ACC112 (cell line): ENCODE results near the gene FAM3B.

Experiments used
- H2AFZ ChIP-seq: fragments of 200-600 bp; sonication (generic); one replicate; pipeline ENCODE4 v1.6.0; 2017; ENCODE audit warnings: antibody characterized with exemption, low read length; ENCODE audit not compliant: unreplicated experiment
- H3K27ac ChIP-seq: fragments of 200-600 bp; sonication (generic); 2 replicates; pipeline ENCODE4 v1.5.1; 2014; ENCODE audit warnings: low read depth, mild to moderate bottlenecking, antibody characterized with exemption, low read length, moderate library complexity
- H3K27me3 ChIP-seq: fragments of 200-600 bp; sonication (generic); 2 replicates; pipeline ENCODE4 v1.6.1; 2014; ENCODE audit warnings: mild to moderate bottlenecking, antibody characterized with exemption, low read length, moderate library complexity, mixed read lengths; ENCODE audit not compliant: insufficient read depth
- H3K36me3 ChIP-seq: fragments of 200-600 bp; sonication (generic); 2 replicates; pipeline ENCODE4 v1.6.1; 2016; ENCODE audit warnings: mild to moderate bottlenecking, antibody characterized with exemption, low read length, moderate library complexity, mixed read lengths; ENCODE audit not compliant: insufficient read depth
- H3K4me1 ChIP-seq: fragments of 200-600 bp; sonication (generic); one replicate; pipeline ENCODE4 v1.6.1; 2016; ENCODE audit warnings: low read length, mixed read lengths; ENCODE audit not compliant: insufficient read depth, unreplicated experiment, control insufficient read depth
- H3K4me3 ChIP-seq: fragments of 200-600 bp; sonication (generic); 2 replicates; pipeline ENCODE4 v1.5.1; 2014; ENCODE audit warnings: mild to moderate bottlenecking, low read depth, low read length
- H3K79me2 ChIP-seq: fragments of 200-600 bp; sonication (generic); one replicate; pipeline ENCODE4 v1.6.0; 2016; ENCODE audit warnings: low read length; ENCODE audit not compliant: control insufficient read depth, unreplicated experiment, insufficient read depth

Gene FAM3B

DNA sequence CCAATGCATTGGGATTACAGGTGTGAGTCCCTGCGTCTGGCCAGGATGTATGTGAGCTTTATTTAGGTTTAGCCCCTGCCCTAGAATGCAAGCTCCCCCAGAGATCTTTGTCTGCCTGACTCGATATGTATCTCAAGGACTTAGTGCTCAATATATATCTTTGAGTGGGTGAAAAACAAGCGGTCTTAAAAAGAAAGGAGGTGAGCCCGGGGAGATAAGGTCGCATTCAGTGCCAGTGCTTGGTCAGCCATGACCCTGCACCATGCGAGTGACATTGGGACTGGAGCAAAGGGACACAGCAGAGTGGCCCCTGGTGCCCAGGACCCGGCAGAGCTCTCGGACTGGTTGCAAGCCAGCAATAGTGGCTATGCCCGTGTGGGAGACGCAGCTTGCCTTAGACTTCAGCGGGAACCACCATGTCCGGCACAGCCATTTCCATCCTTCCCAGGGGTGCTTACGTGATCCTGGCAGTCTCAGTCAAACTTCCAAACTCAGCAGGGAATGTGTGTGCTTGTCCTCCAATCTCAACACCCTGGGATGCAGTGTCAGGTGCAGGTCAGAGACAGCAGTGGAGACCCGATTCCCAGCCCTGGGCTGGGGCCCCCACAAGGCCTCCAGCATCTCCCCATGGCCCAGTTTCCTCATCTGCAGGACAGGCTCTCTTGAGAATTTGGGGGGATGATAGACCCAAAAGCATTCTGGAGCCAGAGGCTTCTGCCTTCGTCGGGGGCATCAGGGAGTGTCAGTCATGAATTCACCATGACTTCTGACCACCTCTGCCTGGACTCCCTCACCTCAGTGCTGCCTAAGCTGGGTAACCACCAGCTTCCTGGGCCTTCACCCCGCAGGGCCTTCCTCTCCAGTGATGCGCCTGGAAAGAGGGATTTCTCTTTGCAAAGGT is 47.0 kb downstream of the FAM3B start:
- Histone ChIP-seq H3K4me3 (peak overlapping the region; percentile 86), H3K27ac (peak overlapping the region; percentile 98), H3K4me1 (peaks cover 61% of the 10 kb centered on the region), H2AFZ (no peak overlapping the region), H3K79me2 (peaks cover 58% of the 10 kb centered on the region), H3K36me3 (peaks cover 30% of the 10 kb centered on the region), H3K27me3 (no peaks in the 10 kb centered on the region)

DNA sequence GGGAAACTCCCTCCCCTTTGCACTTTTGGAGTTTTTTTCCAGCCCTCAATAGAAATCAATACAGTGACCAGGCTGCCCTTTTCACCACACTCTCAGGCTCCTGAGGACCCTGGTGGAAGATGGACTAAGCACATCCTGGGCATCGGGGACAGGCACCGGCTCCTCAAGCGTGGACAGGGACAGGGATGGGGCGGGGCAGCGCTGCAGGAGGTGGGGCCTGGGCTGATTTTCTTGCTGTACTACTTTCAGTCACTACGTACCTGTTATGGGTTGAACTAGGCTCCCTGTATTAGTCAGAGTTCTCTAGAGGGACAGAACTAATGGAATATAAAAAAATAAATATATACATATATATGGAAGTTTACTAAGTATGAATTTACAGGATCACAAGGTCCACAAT is 47.7 kb downstream of the FAM3B start:
- Histone ChIP-seq H3K79me2 (peaks cover 65% of the 10 kb centered on the region), H2AFZ (no peak overlapping the region), H3K27ac (no peak overlapping the region; the same call in 1 of the 2 replicates), H3K36me3 (peaks cover 30% of the 10 kb centered on the region), H3K27me3 (no peaks in the 10 kb centered on the region), H3K4me1 (peaks cover 68% of the 10 kb centered on the region), H3K4me3 (peak overlapping the region; percentile 86)

DNA sequence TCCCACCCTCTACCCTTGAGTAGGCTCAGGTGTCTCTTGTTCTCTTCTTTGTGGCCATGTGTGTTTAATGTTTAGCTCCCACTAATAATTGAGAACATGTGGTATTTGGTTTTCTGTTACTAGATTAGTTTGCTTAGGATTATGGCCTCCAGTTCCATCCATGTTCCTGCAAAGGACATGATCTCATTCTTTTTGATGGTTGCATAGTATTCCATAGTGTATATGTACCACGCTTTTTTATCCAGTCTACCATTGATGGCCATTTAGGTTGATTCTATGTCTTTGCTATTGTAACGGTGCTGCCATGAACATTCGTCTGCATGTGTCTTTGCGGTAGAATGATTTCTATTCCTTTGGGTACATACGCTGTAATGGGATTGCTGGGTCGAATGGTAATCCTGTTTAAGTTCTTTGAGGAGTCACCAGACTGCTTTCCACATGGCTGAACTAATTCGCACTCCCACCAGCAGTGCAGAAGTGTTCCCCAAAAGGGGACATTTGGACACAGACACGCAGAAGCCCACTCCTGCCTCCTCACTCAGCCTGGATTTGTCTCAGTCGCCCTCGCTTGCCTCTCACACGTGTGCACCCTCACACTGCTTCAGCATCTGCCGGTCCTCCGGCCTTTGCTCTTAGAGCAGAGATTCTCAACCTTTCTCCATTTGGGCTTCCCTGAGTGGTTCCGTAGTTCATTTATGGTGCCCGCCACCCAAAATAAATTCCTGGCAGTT is 48.9 kb downstream of the FAM3B start:
- Histone ChIP-seq H3K27ac (peak overlapping the region; percentile 74; the same call in 1 of the 2 replicates), H3K79me2 (peaks cover 75% of the 10 kb centered on the region), H2AFZ (no peak overlapping the region), H3K4me1 (peaks cover 75% of the 10 kb centered on the region), H3K4me3 (no peak overlapping the region), H3K36me3 (peaks cover 37% of the 10 kb centered on the region), H3K27me3 (no peaks in the 10 kb centered on the region)

DNA sequence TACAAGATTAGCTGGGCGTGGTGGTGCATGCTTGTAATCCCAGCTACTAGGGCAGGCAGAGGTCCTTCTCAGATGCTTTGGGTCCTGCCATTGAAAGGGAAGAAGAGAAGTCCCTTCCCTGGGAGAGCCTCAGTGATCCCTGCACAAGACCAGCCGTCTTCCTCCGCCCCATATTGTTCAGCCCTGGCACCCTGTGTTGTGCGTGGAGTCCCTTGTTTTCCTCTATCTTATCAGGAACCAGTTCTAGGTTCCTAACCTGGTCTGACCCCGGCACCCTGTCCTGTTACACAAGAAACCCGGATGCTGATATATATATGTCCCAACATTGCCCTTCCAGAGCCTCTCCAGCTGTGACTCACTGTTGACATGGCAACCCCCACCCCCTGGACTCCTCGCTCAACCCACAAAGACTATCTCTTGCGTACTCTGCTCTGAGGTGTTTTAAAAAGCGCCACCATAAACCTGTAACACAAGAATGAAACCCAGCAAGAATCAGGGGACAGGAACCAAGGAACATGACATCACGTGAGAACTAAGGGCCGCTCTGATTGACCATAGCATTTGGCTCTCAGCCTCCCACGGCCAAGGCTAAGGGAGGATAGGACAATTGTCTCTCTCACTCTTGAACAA is 50.0 kb downstream of the FAM3B start:
- peaks cover 69% of the 10 kb centered on the region for H3K4me1 ChIP-seq
- peaks cover 86% of the 10 kb centered on the region for H3K79me2 ChIP-seq
- H3K27ac ChIP-seq = peak overlapping the region; percentile 74
- no peaks in the 10 kb centered on the region for H3K27me3 ChIP-seq
- H3K4me3 ChIP-seq = peak overlapping the region; percentile 50; the same call in 1 of the 2 replicates
- peaks cover 45% of the 10 kb centered on the region for H3K36me3 ChIP-seq
- no peak overlapping the region for H2AFZ ChIP-seq

DNA sequence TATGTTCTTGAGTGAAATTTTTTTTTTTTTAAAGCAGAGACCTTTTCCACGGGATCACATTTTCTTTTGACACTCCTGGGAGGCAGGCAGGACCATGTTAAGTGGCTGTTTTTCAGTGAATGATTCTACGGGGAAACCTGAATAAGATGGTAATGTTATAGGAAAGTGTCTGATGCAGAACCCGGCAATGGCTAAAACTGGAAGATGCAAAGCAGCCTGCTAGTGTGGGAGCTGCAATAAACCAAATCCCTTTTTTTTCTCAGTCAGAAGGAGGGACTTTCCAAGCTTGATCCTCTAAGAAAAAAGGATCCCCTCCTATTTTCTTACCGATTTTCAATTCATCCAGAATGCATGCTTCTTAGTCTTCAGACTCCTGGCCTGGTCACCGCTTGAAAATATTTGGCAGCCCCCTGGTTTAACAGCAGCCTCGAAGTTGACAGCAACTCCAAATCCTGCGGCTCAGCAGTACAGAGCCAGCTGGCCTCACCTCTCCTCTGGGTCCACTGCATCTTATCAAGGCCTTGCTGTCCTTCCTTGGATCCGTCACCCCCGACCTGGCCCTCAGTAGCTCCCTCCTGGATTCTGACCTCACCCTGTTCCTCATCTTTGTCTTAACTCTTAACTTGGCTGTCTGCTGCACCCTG is 50.8 kb downstream of the FAM3B start:
- Histone ChIP-seq H3K27me3 (no peaks in the 10 kb centered on the region), H2AFZ (no peak overlapping the region), H3K36me3 (peaks cover 45% of the 10 kb centered on the region), H3K27ac (peak overlapping the region; percentile 74), H3K79me2 (peaks cover 93% of the 10 kb centered on the region), H3K4me3 (no peak overlapping the region), H3K4me1 (peaks cover 69% of the 10 kb centered on the region)

DNA sequence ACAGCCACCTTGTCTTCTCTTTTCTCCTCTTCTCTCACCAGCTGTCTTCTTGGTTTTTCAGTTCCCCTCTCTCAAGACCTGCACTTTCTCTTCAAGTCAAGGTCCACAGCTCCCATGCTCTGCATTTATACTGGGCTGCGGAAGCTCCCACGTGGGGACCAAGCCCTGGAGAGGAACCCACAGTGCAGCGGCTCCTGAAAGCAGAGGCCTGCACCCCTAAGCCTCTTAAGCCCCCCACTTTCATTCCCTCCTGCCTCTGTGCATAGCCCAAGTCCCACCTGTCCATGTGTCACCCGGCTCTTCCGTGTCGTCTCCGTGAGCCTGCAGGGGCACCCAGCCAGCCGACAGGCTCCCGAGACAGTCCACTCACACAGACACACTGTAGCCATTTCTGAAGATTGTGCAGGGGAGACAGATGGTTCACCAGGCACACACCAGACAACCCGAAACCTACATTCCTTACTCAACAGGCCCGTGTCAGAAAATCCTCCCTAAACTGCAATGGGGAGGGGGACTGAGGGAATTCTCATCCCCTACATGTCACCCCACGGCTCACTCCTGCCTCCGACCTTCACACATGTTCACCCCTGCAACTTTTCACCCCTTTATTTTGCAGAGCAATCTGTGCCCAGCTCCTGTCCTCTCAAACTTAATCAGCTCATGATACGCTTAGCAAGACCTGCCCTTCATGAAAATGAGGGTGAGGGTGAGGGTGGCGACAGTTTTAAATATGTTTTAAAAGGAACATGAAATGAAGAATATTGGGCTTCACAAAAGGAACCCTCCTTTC is 51.5 kb downstream of the FAM3B start:
- Histone ChIP-seq H3K36me3 (peaks cover 41% of the 10 kb centered on the region), H3K4me1 (peaks cover 65% of the 10 kb centered on the region), H3K27ac (peak overlapping the region; percentile 74; the same call in 1 of the 2 replicates), H3K4me3 (no peak overlapping the region), H2AFZ (no peak overlapping the region), H3K27me3 (no peaks in the 10 kb centered on the region), H3K79me2 (peaks cover 95% of the 10 kb centered on the region)

DNA sequence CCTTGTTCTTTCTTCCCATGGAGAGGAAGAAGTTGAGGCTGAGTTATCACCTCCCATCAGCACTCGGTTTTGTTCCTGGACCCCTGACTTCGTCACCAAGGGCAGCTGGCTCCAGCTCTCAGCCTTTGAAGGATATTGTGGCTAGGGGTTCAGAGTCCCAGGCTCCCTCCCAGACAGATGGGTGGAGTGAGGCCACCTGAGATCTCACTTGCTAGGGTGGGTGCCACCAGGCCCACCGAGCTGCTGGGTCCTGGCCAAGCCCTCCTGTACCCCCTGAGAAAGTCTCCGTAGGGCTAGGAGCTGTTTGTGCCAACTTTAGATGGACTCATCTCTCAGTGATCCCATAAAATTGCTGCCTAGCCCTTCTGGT is 52.1 kb downstream of the FAM3B start:
- no peak overlapping the region for H2AFZ ChIP-seq
- H3K4me3 ChIP-seq = 0 out of 2 replicates have a peak overlapping the region, but pooled peaks have one; percentile 2
- peaks cover 59% of the 10 kb centered on the region for H3K4me1 ChIP-seq
- peaks cover 94% of the 10 kb centered on the region for H3K79me2 ChIP-seq
- H3K27me3 ChIP-seq = no peaks in the 10 kb centered on the region
- H3K27ac ChIP-seq = peak overlapping the region; percentile 29; the same call in 1 of the 2 replicates
- peaks cover 35% of the 10 kb centered on the region for H3K36me3 ChIP-seq

DNA sequence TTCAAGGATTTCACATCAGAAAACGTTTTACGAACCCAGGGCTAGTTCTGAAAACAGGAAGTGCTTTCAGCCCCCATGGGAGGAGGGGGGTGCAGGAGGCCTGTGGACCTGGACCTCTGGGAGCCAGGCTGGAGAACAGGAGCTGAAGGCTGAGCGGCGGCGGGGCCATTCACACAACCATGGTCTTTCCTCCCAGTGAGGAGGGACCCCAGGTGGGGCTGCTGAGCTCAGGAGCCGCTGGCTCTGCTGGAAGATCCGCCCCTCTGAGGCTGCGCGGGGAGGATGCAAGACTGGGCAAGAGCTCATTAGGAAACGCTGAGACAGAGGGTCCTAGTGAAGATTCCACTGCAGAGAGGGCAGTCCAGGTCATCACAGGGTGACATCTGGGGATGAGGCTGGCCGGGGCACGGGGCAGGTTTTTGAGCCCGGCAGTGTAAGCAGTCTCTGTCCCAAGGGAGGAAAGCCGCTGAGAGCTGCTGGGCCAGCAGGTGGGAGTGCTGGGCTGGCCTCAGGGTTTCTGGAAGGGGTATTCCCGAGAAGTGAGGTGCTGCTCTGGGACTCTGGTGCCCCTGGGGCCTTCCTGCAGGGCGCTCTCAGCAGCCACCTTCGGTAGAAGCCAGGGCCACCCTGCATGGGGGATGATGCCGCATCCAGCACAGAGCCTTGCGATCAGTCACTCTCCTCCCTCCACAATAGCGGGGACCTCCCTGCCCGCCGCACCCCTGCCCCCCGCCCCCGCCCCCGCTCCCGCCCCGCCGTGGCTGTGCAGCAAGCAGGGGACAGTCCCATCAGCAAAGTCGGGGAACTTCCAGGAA is 52.7 kb downstream of the FAM3B start:
- Histone ChIP-seq H2AFZ (no peak overlapping the region), H3K36me3 (peaks cover 30% of the 10 kb centered on the region), H3K4me1 (peaks cover 53% of the 10 kb centered on the region), H3K27me3 (no peaks in the 10 kb centered on the region), H3K4me3 (0 out of 2 replicates have a peak overlapping the region, but pooled peaks have one; percentile 2), H3K79me2 (peaks cover 93% of the 10 kb centered on the region), H3K27ac (no peak overlapping the region; the same call in 1 of the 2 replicates)
